GM12878 (cell line): ENCODE measurements around the gene GSS. TPM values are rescaled to one million over a fixed set of nuclear protein-coding genes. Genes with fewer than 3 reads are reported as not detected.
A peak's percentile ranks its signal among the peaks of the same experiment; 100 is the strongest.

ENCODE experiments used
- ATAC-seq: fragments of 200-7000 bp; cut with Tn5 transposase; 3 replicates; pipeline ENCODE4 v1.9.1; 2020; ENCODE audit warnings: mild to moderate bottlenecking, moderate library complexity
- BruUV-seq: library from RNA; stranded (reverse); fragments of 400-500 nt; replicated peaks from 2 replicates; lab custom pipeline; 2021; lab: Mats Ljungman, UMichigan
- CTCF ChIA-PET: fragments of 300-600 bp; sonication (Branson Sonifier 250); formaldehyde crosslinking; extraction: SDS; loops from one replicate; lab custom pipeline; 2021; ENCODE audit warnings: inconsistent platforms; lab: Yijun Ruan, JAX
- POLR2A ChIA-PET: fragments of 350-600 bp; formaldehyde crosslinking; extraction: SDS; loops from one replicate; lab custom pipeline; 2021; ENCODE audit warnings: inconsistent platforms; lab: Charles Lee
- RAD21 ChIA-PET: fragments of 300-600 bp; sonication (Branson Sonifier 250); formaldehyde crosslinking; loops from one replicate; lab custom pipeline; 2023; ENCODE audit warnings: antibody characterized with exemption; ENCODE audit not compliant: unreplicated experiment; lab: Charles Lee
- SMC1A ChIA-PET: fragments of 300-600 bp; sonication (Branson Sonifier 250); formaldehyde crosslinking; loops from one replicate; lab custom pipeline; 2023; ENCODE audit not compliant: unreplicated experiment, uncharacterized antibody; lab: Charles Lee
- DNase-seq: peaks from one replicate; pipeline ENCODE4 v3.0.0-alpha.2; 2011; ENCODE audit warnings: low read depth, low spot score
- FAIRE-seq: peaks from 3 replicates; lab custom pipeline; 2011; peaks lifted over from hg19 to GRCh38; lab: Jason Lieb, UNC
- H2AFZ ChIP-seq: 2 replicates; pipeline ENCODE4 v1.6.0; 2011; ENCODE audit warnings: low read depth, low read length, control low read depth; ENCODE audit not compliant: control insufficient read depth
- H3K27ac ChIP-seq: 2 replicates; pipeline ENCODE4 v1.5.1; 2011; ENCODE audit warnings: control low read depth; ENCODE audit not compliant: control insufficient read depth, insufficient read depth
- H3K27me3 ChIP-seq, 2 experiments: replicated peaks in 1 of 2; 2 replicates each; pipeline versions ENCODE4 v1.6.0 to v1.6.1; 2011; ENCODE audit warnings: low read length in 1 of 2; ENCODE audit not compliant: control insufficient read depth in 2 of 2, insufficient read depth in 2 of 2
- H3K36me3 ChIP-seq, 2 experiments: 2 replicates each; pipeline ENCODE4 v1.5.1; 2011; ENCODE audit warnings: low read length in 1 of 2; ENCODE audit not compliant: control insufficient read depth in 2 of 2, insufficient read depth in 2 of 2
- H3K4me1 ChIP-seq: 2 replicates; pipeline ENCODE4 v1.6.1; 2011; ENCODE audit warnings: mild to moderate bottlenecking, low read length, moderate library complexity, mixed read lengths; ENCODE audit not compliant: control insufficient read depth, insufficient read depth
- H3K4me2 ChIP-seq: 2 replicates; pipeline ENCODE4 v1.6.0; 2011; ENCODE audit warnings: control low read depth; ENCODE audit not compliant: control insufficient read depth, insufficient read depth
- H3K4me3 ChIP-seq: fragments of 200-600 bp; sonication (generic); 2 replicates; pipeline ENCODE4 v1.5.1; 2016
- H3K79me2 ChIP-seq: 2 replicates; pipeline ENCODE4 v1.6.0; 2011; ENCODE audit warnings: low read length; ENCODE audit not compliant: control insufficient read depth, insufficient read depth
- H3K9ac ChIP-seq: 2 replicates; pipeline ENCODE4 v1.8.0; 2011; ENCODE audit warnings: low read length, control low read depth, mixed read lengths; ENCODE audit not compliant: control insufficient read depth, insufficient read depth
- H3K9me3 ChIP-seq: replicated peaks from 3 replicates; pipeline ENCODE4 v1.5.1; 2011; ENCODE audit warnings: mild to moderate bottlenecking, low read length; ENCODE audit not compliant: control insufficient read depth, insufficient read depth
- H4K20me1 ChIP-seq: 2 replicates; pipeline ENCODE4 v1.6.0; 2011; ENCODE audit not compliant: control insufficient read depth, insufficient read depth
- ATF7 ChIP-seq: fragments of 450-650 bp; IDR thresholded peaks from 2 replicates; pipeline ENCODE4 v1.6.1; 2016; ENCODE audit warnings: low read depth, mild to moderate bottlenecking
- CHD2 ChIP-seq: IDR thresholded peaks from 2 replicates; pipeline ENCODE4 v1.6.1; 2011; ENCODE audit warnings: low read depth, low read length, improper control_type of control experiment, borderline replicate concordance
- CHD4 ChIP-seq: fragments of 200-600 bp; sonication (generic); IDR thresholded peaks from 2 replicates; pipeline ENCODE4 v1.6.1; 2016; ENCODE audit warnings: mild to moderate bottlenecking
- PAX5 ChIP-seq: IDR thresholded peaks from 2 replicates; pipeline ENCODE4 v1.6.1; 2011; ENCODE audit warnings: low read depth, low read length, borderline replicate concordance
- RAD21 ChIP-seq: IDR thresholded peaks from 2 replicates; pipeline ENCODE4 v1.6.1; 2011; ENCODE audit warnings: mild to moderate bottlenecking, low read depth, low read length, moderate library complexity; ENCODE audit not compliant: insufficient read depth
- RFX5 ChIP-seq: IDR thresholded peaks from 2 replicates; pipeline ENCODE4 v1.6.1; 2011; ENCODE audit warnings: low read depth, low read length, improper control_type of control experiment
- SMC3 ChIP-seq: IDR thresholded peaks from 2 replicates; pipeline ENCODE4 v1.6.1; 2011; ENCODE audit warnings: low read length, improper control_type of control experiment, borderline replicate concordance
- ZSCAN29 ChIP-seq: fragments of 450-650 bp; IDR thresholded peaks from 2 replicates; pipeline ENCODE4 v1.6.1; 2017; ENCODE audit warnings: mild to moderate bottlenecking, moderate library complexity
- WGBS: methylation state at CpG from one replicate; pipeline ENCODE4 v1.1.6; 2016; ENCODE audit warnings: low lambda C conversion rate; ENCODE audit not compliant: insufficient replicate concordance, insufficient coverage; ENCODE audit errors: missing lambda C conversion rate; 5-methylcytosine and 5-hydroxymethylcytosine counted together
- in situ Hi-C: fragments of 300-500 bp; cut with MboI; formaldehyde crosslinking; loops from 9 replicates; pipeline ENCODE4 v1.14.3; 2018; ENCODE audit warnings: mixed read lengths
- intact Hi-C: fragments of 100-400 bp; cut with micrococcal nuclease; formaldehyde crosslinking; loops from one replicate; pipeline ENCODE4 v1.14.2; 2022; ENCODE audit not compliant: unreplicated experiment
- polyA plus RNA-seq, 11 experiments: library from polyadenylated mRNA; depleted of rRNA in 4 of 11; unstranded in 6 of 11; stranded (reverse) in 5 of 11; fragments of >200 nt; fragmentation: Nextera tagmentation in 4 of 11; fragmentation: Illumina TruSeq in 1 of 11; extraction: Ambion mirVana in 4 of 11; extraction: Trizol in 1 of 11; gene quantifications; 1 replicate in 1 of 11; 2 replicates in 10 of 11; pipeline versions ENCODE4 v1.2.1 to v1.2.3, GENCODE V29; 2011 to 2016; ENCODE audit warnings: inconsistent platforms in 2 of 11, missing spikeins in 2 of 11, low read depth in 1 of 11
- total RNA-seq, 4 experiments: library from RNA; depleted of rRNA in 3 of 4; stranded (reverse); fragments of >200 nt in 3 of 4; fragmentation: Illumina TruSeq in 1 of 4; extraction: Trizol in 1 of 4; gene quantifications; 2 replicates each; pipeline versions ENCODE4 v1.2.1 to v1.2.3, GENCODE V29; 2013 to 2021
- TF ChIP-seq, protein P1 (sequence below), 3 experiments: IDR thresholded peaks in 2 of 3; conservative IDR thresholded peaks in 1 of 3; 2 replicates each; pipeline ENCODE4 v1.5.1; 2011; ENCODE audit warnings: low read depth in 3 of 3, low read length in 3 of 3, mild to moderate bottlenecking in 3 of 3, control low read depth in 2 of 3, moderate library complexity in 2 of 3, inconsistent platforms in 1 of 3, mixed read lengths in 1 of 3; ENCODE audit not compliant: control insufficient read depth in 2 of 3, insufficient read depth in 1 of 3; ENCODE audit errors: extremely low read depth in 1 of 3

Gene GSS
- total and polyA plus RNA-seq, 10 of the 15 experiments (the other 5 are each of a cell fraction or from before 2014, with no cell fraction given), result 12.7 to 120 (median 67.4) TPM

DNA sequence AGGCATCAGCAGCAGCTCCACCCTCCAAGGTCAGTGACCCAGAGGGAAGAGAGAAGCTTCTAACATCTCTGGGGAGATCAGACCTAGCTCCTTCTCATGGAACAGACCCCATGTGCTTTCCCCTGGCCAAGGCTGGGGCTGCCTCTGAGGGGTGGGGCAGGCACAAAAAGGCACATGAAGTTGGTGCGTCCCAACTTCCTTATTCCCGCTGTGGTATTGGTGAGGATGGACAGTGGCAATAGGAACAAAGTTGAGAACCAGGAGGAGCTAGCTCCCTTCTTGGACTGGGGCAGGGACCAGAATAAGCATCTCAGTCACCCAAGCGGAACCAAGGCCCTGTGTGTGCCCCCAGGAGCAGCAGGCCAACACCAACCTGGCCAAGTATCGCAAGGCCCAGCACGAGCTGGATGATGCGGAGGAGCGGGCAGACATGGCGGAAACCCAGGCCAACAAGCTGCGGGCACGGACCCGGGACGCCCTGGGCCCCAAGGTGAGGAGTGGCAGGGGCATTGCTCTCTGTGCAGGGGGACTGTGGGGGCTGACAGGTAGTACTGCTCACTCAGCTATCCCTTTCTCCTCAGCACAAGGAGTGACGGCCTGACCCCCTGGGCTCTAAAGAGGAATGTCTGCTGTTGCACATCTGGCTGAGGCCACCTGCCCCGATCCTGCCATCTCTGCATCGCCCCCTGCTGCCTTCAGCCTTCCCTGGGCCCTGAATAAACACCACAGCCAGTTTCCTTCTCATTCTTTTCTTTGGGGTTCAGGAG is 46.2 kb upstream of the GSS start:
- no peak overlapping the region for H2AFZ ChIP-seq
- ChIA-PET CTCF (interaction anchor here (1.2 to 1.4 kb wide), 2 partner anchors 86 to 128 kb away, joined by 3 to 4 read pairs; no protein-coding TSS in a partner anchor), RAD21 (interaction anchor here (0.6 to 1.1 kb wide), 2 partner anchors 94 to 128 kb away, joined by 3 read pairs; no protein-coding TSS in a partner anchor), POLR2A (interaction anchor here (0.5 kb wide), 1 partner anchor 732 kb away, joined by 3 read pairs; no protein-coding TSS in a partner anchor), SMC1A (no interaction called here)
- in situ Hi-C loops, result no loop called here
- H3K9ac ChIP-seq, result no peak overlapping the region
- no peak overlapping the region for H3K4me2 ChIP-seq
- H3K9me3 ChIP-seq, result no peaks in the 10 kb centered on the region
- no peaks in the 10 kb centered on the region for H3K27me3 ChIP-seq
- no peak for TF ChIP-seq RFX5
- no peak for TF ChIP-seq CHD4
- TF ChIP-seq, protein P1, sequence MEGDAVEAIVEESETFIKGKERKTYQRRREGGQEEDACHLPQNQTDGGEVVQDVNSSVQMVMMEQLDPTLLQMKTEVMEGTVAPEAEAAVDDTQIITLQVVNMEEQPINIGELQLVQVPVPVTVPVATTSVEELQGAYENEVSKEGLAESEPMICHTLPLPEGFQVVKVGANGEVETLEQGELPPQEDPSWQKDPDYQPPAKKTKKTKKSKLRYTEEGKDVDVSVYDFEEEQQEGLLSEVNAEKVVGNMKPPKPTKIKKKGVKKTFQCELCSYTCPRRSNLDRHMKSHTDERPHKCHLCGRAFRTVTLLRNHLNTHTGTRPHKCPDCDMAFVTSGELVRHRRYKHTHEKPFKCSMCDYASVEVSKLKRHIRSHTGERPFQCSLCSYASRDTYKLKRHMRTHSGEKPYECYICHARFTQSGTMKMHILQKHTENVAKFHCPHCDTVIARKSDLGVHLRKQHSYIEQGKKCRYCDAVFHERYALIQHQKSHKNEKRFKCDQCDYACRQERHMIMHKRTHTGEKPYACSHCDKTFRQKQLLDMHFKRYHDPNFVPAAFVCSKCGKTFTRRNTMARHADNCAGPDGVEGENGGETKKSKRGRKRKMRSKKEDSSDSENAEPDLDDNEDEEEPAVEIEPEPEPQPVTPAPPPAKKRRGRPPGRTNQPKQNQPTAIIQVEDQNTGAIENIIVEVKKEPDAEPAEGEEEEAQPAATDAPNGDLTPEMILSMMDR (IDR thresholded peaks at IDR 0.05 in 2 of 3, conservative IDR thresholded peaks at IDR 0.05 in 1 of 3; ENCODE audit: control insufficient read depth in 2 of 3, extremely low read depth in 1 of 3, insufficient read depth in 1 of 3, low read depth in 3 of 3, low read length in 3 of 3), result peak in 2 of 3 experiments; percentile 13 to 14; a peak in 1 of 6 replicates
- no peak for TF ChIP-seq ATF7
- peak; percentile 90; the same call in 1 of the 2 replicates for TF ChIP-seq PAX5
- TF ChIP-seq CHD2, result no peak
- no peak for TF ChIP-seq ZSCAN29
- peak; percentile 23; the same call in 1 of the 2 replicates for TF ChIP-seq SMC3
- TF ChIP-seq RAD21, result no peak
- no peak for FAIRE-seq
- peaks cover 3 to 51% of the 10 kb centered on the region in 2 experiments; a peak in 3 of 4 replicates for H3K36me3 ChIP-seq
- H3K4me1 ChIP-seq, result no peaks in the 10 kb centered on the region
- DNase-seq, result no peak
- no peaks in the 10 kb centered on the region for H3K79me2 ChIP-seq
- no peak overlapping the region for H3K4me3 ChIP-seq
- intact Hi-C loops, result no loop called here
- H4K20me1 ChIP-seq, result no peaks in the 10 kb centered on the region
- H3K27ac ChIP-seq, result no peak overlapping the region
- no peak; the same call in 2 of the 3 replicates for ATAC-seq
- no TSS peak for BruUV-seq
- whole genome bisulfite sequencing, result over 99% methylated on average over 15 of the region's 15 CpGs
